ENCODE measurements around the gene CKAP2L.

DNA sequence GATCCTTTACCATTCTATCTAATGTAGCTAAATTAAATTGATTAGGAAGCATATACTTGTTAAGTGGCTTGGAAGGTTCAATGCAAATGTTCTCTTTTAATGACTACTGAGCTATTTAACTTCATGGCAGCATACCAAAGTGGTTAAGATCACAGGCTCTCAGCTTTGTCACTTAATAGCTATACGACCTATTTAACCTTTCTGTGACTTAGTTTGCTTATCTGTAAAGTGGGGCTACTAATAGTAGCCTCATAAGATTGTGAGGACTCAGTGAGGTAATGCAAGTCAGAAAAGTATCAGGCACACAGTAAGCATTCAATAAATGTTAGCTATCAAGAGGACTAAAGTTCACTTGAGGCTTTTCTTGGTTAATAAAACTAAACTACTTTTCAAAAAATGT, 4.3 kb downstream of the CKAP2L start:
- TF ChIP-seq, protein P1, sequence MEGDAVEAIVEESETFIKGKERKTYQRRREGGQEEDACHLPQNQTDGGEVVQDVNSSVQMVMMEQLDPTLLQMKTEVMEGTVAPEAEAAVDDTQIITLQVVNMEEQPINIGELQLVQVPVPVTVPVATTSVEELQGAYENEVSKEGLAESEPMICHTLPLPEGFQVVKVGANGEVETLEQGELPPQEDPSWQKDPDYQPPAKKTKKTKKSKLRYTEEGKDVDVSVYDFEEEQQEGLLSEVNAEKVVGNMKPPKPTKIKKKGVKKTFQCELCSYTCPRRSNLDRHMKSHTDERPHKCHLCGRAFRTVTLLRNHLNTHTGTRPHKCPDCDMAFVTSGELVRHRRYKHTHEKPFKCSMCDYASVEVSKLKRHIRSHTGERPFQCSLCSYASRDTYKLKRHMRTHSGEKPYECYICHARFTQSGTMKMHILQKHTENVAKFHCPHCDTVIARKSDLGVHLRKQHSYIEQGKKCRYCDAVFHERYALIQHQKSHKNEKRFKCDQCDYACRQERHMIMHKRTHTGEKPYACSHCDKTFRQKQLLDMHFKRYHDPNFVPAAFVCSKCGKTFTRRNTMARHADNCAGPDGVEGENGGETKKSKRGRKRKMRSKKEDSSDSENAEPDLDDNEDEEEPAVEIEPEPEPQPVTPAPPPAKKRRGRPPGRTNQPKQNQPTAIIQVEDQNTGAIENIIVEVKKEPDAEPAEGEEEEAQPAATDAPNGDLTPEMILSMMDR (IDR thresholded peaks at IDR 0.05) = no peak
- no peak for TF ChIP-seq POLR2A (IDR thresholded peaks at IDR 0.05)

Measured in thyroid gland (tissue), 4 donors.